Immature natural killer cell (primary cell): ENCODE data around the gene CLDN4. TPM values are rescaled to one million over a fixed set of nuclear protein-coding genes. Genes with fewer than 3 reads are reported as not detected.

Source experiments
- DNase-seq, 3 donors: peaks; one replicate each; pipeline ENCODE4 v3.0.0; 2022; ENCODE audit warnings: mixed read lengths in 1 of 3
- H3K27ac Mint-ChIP-seq, 6 donors: one replicate each; pipeline ENCODE4 v1.8.0; 2020; ENCODE audit warnings: mixed read lengths in 6 of 6, mild to moderate bottlenecking in 5 of 6, inconsistent platforms in 4 of 6, moderate library complexity in 3 of 6
- H3K27me3 Mint-ChIP-seq, 3 donors: one replicate each; pipeline ENCODE4 v1.8.0; 2020 to 2021; ENCODE audit warnings: low read depth in 3 of 3, mild to moderate bottlenecking in 3 of 3, mixed read lengths in 3 of 3, moderate library complexity in 3 of 3, inconsistent platforms in 1 of 3
- H3K36me3 Mint-ChIP-seq, 3 donors: one replicate each; pipeline ENCODE4 v1.8.0; 2020; ENCODE audit warnings: mixed read lengths in 3 of 3, inconsistent platforms in 2 of 3, mild to moderate bottlenecking in 2 of 3
- H3K4me1 Mint-ChIP-seq, 2 donors: one replicate each; pipeline ENCODE4 v1.8.0; 2020; ENCODE audit warnings: inconsistent platforms in 2 of 2, mild to moderate bottlenecking in 2 of 2, mixed read lengths in 2 of 2, moderate library complexity in 1 of 2
- H3K4me3 Mint-ChIP-seq, 5 donors: one replicate each; pipeline ENCODE4 v1.8.0; 2020; ENCODE audit warnings: mild to moderate bottlenecking in 5 of 5, mixed read lengths in 5 of 5, inconsistent platforms in 3 of 5, moderate library complexity in 3 of 5
- H3K9me3 Mint-ChIP-seq, 6 donors: one replicate each; pipeline ENCODE4 v1.8.0; 2020; ENCODE audit warnings: mild to moderate bottlenecking in 6 of 6, mixed read lengths in 6 of 6, inconsistent platforms in 4 of 6, moderate library complexity in 3 of 6
- polyA plus RNA-seq, 3 donors: library from polyadenylated mRNA; unstranded; fragments of 300-500 nt; fragmentation: Illumina TruSeq; gene quantifications; one replicate each; pipeline ENCODE4 v1.2.3, GENCODE V29; 2021

Gene CLDN4
- polyA plus RNA-seq, 3 donors from 2014 or later: not detected

GRCh38 chr7:73881352-73882046, 50.7 kb downstream of the CLDN4 start:
- Mint-ChIP-seq H3K4me1 (no peaks in the 10 kb centered on the region), H3K27me3 (peaks cover under 1 to 3% (median 3%) of the 10 kb centered on the region in 3 donors), H3K36me3 (no peaks in the 10 kb centered on the region), H3K27ac (no peak overlapping the region), H3K9me3 (no peaks in the 10 kb centered on the region), H3K4me3 (no peak overlapping the region)
- DNase-seq: no peak

GRCh38 chr7:73882047-73882402, 51.2 kb downstream of the CLDN4 start:
- no peaks in the 10 kb centered on the region for H3K9me3 Mint-ChIP-seq
- no peaks in the 10 kb centered on the region for H3K4me1 Mint-ChIP-seq
- peaks cover under 1 to 3% (median 3%) of the 10 kb centered on the region in 3 donors for H3K27me3 Mint-ChIP-seq

More at GRCh38 chr7:73882047-73882402, 51.2 kb downstream of the CLDN4 start:
- DNase-seq: no peak
- Mint-ChIP-seq H3K4me3 (no peak overlapping the region), H3K27ac (no peak overlapping the region), H3K36me3 (no peaks in the 10 kb centered on the region)

Other genes starting within 250 kb of the CLDN4 start
- not detected for gene MLXIPL, start 206.5 kb upstream of the CLDN4 start, polyA plus RNA-seq
- under 1 TPM in 1 of 3 donors, not detected in 2; 0.39 TPM for gene VPS37D, start 163.2 kb upstream of the CLDN4 start, polyA plus RNA-seq
- 1 to 10 TPM; 3.3 to 8.8 (median 7.3) TPM for gene DNAJC30, start 147.5 kb upstream of the CLDN4 start, polyA plus RNA-seq
- gene BUD23, start 147.4 kb upstream of the CLDN4 start, polyA plus RNA-seq: 100 to 1,000 TPM; 121 to 208 (median 122) TPM
- gene STX1A, start 111.3 kb upstream of the CLDN4 start, polyA plus RNA-seq: 1 to 10 TPM; 2.1 to 5.3 (median 4.0) TPM
- 10 to 100 TPM; 12.7 to 19.4 (median 16.5) TPM for gene ABHD11, start 92.2 kb upstream of the CLDN4 start, polyA plus RNA-seq
- gene CLDN3, start 60.7 kb upstream of the CLDN4 start, polyA plus RNA-seq: not detected
- gene METTL27, start 11.5 kb downstream of the CLDN4 start, polyA plus RNA-seq: under 1 TPM in 1 of 3 donors, not detected in 2; 0.46 TPM
- gene TMEM270, start 30.2 kb downstream of the CLDN4 start, polyA plus RNA-seq: not detected
- not detected for gene ELN, start 197.2 kb downstream of the CLDN4 start, polyA plus RNA-seq